Spleen (tissue), 7 donors: ENCODE results near the gene SLIT3.

Experiments
- CTCF ChIP-seq, 11 experiments: fragments of 200-600 bp in 7 of 11; fragments of 450-650 bp in 4 of 11; sonication (generic) in 4 of 11; IDR thresholded peaks in 8 of 11; conservative IDR thresholded peaks in 3 of 11; 1 replicate in 7 of 11; 2 replicates in 4 of 11; pipeline versions ENCODE4 v1.4.0 to v1.8.0; 2016 to 2021; ENCODE audit warnings: antibody characterized with exemption in 11 of 11, inconsistent platforms in 4 of 11, mild to moderate bottlenecking in 1 of 11
- POLR2A ChIP-seq, 3 donors: fragments of 450-650 bp; IDR thresholded peaks; one replicate each; pipeline ENCODE4 v1.5.1; 2017; ENCODE audit warnings: antibody characterized with exemption in 3 of 3, mild to moderate bottlenecking in 1 of 3
- donor health status: DM: no; HTN: no; CAD: no; lungs with moderate emphysema.
- donor health status: DM: no; HTN: no; CAD: no.
- donor health status: DM: no; HTN: no; CAD: no.

- TF ChIP-seq CTCF (IDR thresholded peaks at IDR 0.05 in 8 of 11, conservative IDR thresholded peaks at IDR 0.05 in 3 of 11) (no peak), POLR2A (IDR thresholded peaks at IDR 0.05) (no peak)
Observed at GRCh38 chr5:168724227-168724626, 576.7 kb downstream of the SLIT3 start.
